GM12878 (cell line): ENCODE results near the gene RNF44. TPM values are rescaled to one million over a fixed set of nuclear protein-coding genes. Genes with fewer than 3 reads are reported as not detected.
A peak's percentile ranks its signal among the peaks of the same experiment; 100 is the strongest.

Experiments used
- ESRRA ChIP-seq: IDR thresholded peaks from 2 replicates; pipeline ENCODE4 v1.6.1; 2012; ENCODE audit warnings: mild to moderate bottlenecking, low read length, improper control_type of control experiment
- MYB ChIP-seq: fragments of 150-350 bp; IDR thresholded peaks from 2 replicates; pipeline ENCODE4 v1.6.1; 2014; ENCODE audit warnings: mild to moderate bottlenecking, low read depth, low read length, borderline replicate concordance
- POLR2AphosphoS5 ChIP-seq: IDR thresholded peaks from 2 replicates; pipeline ENCODE4 v1.6.1; 2011; ENCODE audit warnings: mild to moderate bottlenecking, low read length, inconsistent platforms
- RCOR1 ChIP-seq: conservative IDR thresholded peaks from 2 replicates; pipeline ENCODE4 v1.6.1; 2012; ENCODE audit warnings: low read depth, low read length, improper control_type of control experiment
- RFX5 ChIP-seq: IDR thresholded peaks from 2 replicates; pipeline ENCODE4 v1.6.1; 2011; ENCODE audit warnings: low read depth, low read length, improper control_type of control experiment
- SMAD5 ChIP-seq: IDR thresholded peaks from 2 replicates; pipeline ENCODE4 v1.6.1; 2016; ENCODE audit warnings: antibody characterized with exemption, low read depth
- SP1 ChIP-seq: IDR thresholded peaks from one replicate; pipeline ENCODE4 v1.6.1; 2011; ENCODE audit warnings: low read depth, low read length
- ZNF24 ChIP-seq: fragments of 450-650 bp; IDR thresholded peaks from 2 replicates; pipeline ENCODE4 v1.6.1; 2017; ENCODE audit warnings: antibody characterized with exemption, mild to moderate bottlenecking
- ZNF274 ChIP-seq: IDR thresholded peaks from one replicate; pipeline ENCODE4 v1.8.0; 2011; ENCODE audit not compliant: insufficient read length, insufficient read depth
- polyA plus RNA-seq, 11 experiments: library from polyadenylated mRNA; depleted of rRNA in 4 of 11; unstranded in 6 of 11; stranded (reverse) in 5 of 11; fragments of >200 nt; fragmentation: Nextera tagmentation in 4 of 11; fragmentation: Illumina TruSeq in 1 of 11; extraction: Ambion mirVana in 4 of 11; extraction: Trizol in 1 of 11; gene quantifications; 1 replicate in 1 of 11; 2 replicates in 10 of 11; pipeline versions ENCODE4 v1.2.1 to v1.2.3, GENCODE V29; 2011 to 2016; ENCODE audit warnings: inconsistent platforms in 2 of 11, missing spikeins in 2 of 11, low read depth in 1 of 11
- total RNA-seq, 4 experiments: library from RNA; depleted of rRNA in 3 of 4; stranded (reverse); fragments of >200 nt in 3 of 4; fragmentation: Illumina TruSeq in 1 of 4; extraction: Trizol in 1 of 4; gene quantifications; 2 replicates each; pipeline versions ENCODE4 v1.2.1 to v1.2.3, GENCODE V29; 2013 to 2021
- TF ChIP-seq, protein P1 (sequence below): fragments of 450-650 bp; IDR thresholded peaks from 2 replicates; pipeline ENCODE4 v1.6.1; 2018; ENCODE audit warnings: borderline replicate concordance, mild to moderate bottlenecking; ENCODE audit not compliant: partially characterized antibody
- TF ChIP-seq, protein P2 (sequence below): IDR thresholded peaks from 2 replicates; pipeline ENCODE4 v1.6.1; 2012; ENCODE audit warnings: low read length, inconsistent platforms
- TF ChIP-seq, protein P3 (sequence below): fragments of 450-650 bp; conservative IDR thresholded peaks from 2 replicates; pipeline ENCODE4 v1.6.1; 2017; ENCODE audit warnings: mild to moderate bottlenecking, moderate library complexity
- TF ChIP-seq, protein P4 (sequence below): IDR thresholded peaks from 2 replicates; pipeline ENCODE4 v1.6.1; 2011; ENCODE audit warnings: borderline replicate concordance, low read depth, mild to moderate bottlenecking, moderate library complexity, low read length; ENCODE audit not compliant: insufficient read depth, poor library complexity, severe bottlenecking
- TF ChIP-seq, protein P5 (sequence below): fragments of 450-650 bp; formaldehyde crosslinking; IDR thresholded peaks from 2 replicates; pipeline ENCODE4 v1.4.0; 2020; ENCODE audit warnings: mild to moderate bottlenecking, moderate library complexity
- TF ChIP-seq, protein P6 (sequence below): fragments of 450-650 bp; IDR thresholded peaks from 2 replicates; pipeline ENCODE4 v1.6.1; 2014; ENCODE audit warnings: mild to moderate bottlenecking

The RNF44 gene
- total and polyA plus RNA-seq, 10 of the 15 experiments (the other 5 are each of a cell fraction or from before 2014, with no cell fraction given) = 1.7 to 51.9 (median 7.9) TPM

DNA sequence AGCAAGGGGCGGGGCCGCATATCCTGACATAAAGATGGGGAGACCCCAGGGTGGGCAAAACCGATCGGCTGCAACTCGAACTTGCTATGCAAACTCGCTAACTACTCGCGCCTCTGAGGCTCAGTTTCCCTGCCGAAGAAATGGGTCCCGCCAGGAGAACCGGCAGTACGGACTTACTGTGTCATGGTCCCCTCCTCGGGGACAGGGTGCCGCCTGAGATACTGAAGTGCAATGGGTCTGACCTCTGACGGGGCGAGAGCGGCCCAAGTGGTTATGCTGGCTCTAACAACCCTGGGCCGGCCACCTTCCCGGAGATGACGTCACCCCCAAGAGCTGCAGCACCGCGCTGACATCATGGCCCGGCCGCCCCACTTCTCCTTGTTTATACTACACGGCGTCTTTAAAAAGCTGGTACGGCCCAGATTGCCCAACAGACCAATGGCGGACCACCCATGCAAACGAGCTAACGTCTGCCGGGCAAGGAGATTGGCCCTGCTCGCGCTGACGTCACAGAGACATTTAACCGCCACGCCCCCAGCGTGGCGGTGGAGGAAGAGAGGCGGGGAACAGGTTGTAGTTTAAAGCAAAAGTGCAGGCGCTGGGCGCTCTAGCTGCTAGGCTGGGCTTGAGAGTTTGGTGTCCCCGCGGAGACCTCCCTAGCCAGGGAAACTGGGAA, 490 bp upstream of the RNF44 start (continued):
- TF ChIP-seq, protein P1, sequence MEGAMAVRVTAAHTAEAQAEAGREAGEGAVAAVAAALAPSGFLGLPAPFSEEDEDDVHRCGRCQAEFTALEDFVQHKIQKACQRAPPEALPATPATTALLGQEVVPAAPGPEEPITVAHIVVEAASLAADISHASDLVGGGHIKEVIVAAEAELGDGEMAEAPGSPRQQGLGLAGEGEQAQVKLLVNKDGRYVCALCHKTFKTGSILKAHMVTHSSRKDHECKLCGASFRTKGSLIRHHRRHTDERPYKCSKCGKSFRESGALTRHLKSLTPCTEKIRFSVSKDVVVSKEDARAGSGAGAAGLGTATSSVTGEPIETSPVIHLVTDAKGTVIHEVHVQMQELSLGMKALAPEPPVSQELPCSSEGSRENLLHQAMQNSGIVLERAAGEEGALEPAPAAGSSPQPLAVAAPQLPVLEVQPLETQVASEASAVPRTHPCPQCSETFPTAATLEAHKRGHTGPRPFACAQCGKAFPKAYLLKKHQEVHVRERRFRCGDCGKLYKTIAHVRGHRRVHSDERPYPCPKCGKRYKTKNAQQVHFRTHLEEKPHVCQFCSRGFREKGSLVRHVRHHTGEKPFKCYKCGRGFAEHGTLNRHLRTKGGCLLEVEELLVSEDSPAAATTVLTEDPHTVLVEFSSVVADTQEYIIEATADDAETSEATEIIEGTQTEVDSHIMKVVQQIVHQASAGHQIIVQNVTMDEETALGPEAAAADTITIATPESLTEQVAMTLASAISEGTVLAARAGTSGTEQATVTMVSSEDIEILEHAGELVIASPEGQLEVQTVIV = peak; percentile 29
- TF ChIP-seq POLR2AphosphoS5 (no peak), ZNF274 (no peak), ESRRA (peak; percentile 58; the same call in 1 of the 2 replicates), RFX5 (peak; percentile 88), RCOR1 (no peak), SMAD5 (no peak), MYB (no peak), ZNF24 (no peak), SP1 (peak; percentile 91)
- TF ChIP-seq, protein P2, sequence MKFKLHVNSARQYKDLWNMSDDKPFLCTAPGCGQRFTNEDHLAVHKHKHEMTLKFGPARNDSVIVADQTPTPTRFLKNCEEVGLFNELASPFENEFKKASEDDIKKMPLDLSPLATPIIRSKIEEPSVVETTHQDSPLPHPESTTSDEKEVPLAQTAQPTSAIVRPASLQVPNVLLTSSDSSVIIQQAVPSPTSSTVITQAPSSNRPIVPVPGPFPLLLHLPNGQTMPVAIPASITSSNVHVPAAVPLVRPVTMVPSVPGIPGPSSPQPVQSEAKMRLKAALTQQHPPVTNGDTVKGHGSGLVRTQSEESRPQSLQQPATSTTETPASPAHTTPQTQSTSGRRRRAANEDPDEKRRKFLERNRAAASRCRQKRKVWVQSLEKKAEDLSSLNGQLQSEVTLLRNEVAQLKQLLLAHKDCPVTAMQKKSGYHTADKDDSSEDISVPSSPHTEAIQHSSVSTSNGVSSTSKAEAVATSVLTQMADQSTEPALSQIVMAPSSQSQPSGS = no peak; the same call in 1 of the 2 replicates
- TF ChIP-seq, protein P3, sequence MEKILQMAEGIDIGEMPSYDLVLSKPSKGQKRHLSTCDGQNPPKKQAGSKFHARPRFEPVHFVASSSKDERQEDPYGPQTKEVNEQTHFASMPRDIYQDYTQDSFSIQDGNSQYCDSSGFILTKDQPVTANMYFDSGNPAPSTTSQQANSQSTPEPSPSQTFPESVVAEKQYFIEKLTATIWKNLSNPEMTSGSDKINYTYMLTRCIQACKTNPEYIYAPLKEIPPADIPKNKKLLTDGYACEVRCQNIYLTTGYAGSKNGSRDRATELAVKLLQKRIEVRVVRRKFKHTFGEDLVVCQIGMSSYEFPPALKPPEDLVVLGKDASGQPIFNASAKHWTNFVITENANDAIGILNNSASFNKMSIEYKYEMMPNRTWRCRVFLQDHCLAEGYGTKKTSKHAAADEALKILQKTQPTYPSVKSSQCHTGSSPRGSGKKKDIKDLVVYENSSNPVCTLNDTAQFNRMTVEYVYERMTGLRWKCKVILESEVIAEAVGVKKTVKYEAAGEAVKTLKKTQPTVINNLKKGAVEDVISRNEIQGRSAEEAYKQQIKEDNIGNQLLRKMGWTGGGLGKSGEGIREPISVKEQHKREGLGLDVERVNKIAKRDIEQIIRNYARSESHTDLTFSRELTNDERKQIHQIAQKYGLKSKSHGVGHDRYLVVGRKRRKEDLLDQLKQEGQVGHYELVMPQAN = peak; percentile 48
- TF ChIP-seq, protein P4, sequence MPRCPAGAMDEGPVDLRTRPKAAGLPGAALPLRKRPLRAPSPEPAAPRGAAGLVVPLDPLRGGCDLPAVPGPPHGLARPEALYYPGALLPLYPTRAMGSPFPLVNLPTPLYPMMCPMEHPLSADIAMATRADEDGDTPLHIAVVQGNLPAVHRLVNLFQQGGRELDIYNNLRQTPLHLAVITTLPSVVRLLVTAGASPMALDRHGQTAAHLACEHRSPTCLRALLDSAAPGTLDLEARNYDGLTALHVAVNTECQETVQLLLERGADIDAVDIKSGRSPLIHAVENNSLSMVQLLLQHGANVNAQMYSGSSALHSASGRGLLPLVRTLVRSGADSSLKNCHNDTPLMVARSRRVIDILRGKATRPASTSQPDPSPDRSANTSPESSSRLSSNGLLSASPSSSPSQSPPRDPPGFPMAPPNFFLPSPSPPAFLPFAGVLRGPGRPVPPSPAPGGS = no peak
- TF ChIP-seq, protein P5, sequence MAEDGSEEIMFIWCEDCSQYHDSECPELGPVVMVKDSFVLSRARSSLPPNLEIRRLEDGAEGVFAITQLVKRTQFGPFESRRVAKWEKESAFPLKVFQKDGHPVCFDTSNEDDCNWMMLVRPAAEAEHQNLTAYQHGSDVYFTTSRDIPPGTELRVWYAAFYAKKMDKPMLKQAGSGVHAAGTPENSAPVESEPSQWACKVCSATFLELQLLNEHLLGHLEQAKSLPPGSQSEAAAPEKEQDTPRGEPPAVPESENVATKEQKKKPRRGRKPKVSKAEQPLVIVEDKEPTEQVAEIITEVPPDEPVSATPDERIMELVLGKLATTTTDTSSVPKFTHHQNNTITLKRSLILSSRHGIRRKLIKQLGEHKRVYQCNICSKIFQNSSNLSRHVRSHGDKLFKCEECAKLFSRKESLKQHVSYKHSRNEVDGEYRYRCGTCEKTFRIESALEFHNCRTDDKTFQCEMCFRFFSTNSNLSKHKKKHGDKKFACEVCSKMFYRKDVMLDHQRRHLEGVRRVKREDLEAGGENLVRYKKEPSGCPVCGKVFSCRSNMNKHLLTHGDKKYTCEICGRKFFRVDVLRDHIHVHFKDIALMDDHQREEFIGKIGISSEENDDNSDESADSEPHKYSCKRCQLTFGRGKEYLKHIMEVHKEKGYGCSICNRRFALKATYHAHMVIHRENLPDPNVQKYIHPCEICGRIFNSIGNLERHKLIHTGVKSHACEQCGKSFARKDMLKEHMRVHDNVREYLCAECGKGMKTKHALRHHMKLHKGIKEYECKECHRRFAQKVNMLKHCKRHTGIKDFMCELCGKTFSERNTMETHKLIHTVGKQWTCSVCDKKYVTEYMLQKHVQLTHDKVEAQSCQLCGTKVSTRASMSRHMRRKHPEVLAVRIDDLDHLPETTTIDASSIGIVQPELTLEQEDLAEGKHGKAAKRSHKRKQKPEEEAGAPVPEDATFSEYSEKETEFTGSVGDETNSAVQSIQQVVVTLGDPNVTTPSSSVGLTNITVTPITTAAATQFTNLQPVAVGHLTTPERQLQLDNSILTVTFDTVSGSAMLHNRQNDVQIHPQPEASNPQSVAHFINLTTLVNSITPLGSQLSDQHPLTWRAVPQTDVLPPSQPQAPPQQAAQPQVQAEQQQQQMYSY (CRISPR knock-in tag) = no peak; the same call in 1 of the 2 replicates
- TF ChIP-seq, protein P6, sequence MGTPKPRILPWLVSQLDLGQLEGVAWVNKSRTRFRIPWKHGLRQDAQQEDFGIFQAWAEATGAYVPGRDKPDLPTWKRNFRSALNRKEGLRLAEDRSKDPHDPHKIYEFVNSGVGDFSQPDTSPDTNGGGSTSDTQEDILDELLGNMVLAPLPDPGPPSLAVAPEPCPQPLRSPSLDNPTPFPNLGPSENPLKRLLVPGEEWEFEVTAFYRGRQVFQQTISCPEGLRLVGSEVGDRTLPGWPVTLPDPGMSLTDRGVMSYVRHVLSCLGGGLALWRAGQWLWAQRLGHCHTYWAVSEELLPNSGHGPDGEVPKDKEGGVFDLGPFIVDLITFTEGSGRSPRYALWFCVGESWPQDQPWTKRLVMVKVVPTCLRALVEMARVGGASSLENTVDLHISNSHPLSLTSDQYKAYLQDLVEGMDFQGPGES = peak; percentile 68
